ENCODE data around the gene C6orf62.

DNA sequence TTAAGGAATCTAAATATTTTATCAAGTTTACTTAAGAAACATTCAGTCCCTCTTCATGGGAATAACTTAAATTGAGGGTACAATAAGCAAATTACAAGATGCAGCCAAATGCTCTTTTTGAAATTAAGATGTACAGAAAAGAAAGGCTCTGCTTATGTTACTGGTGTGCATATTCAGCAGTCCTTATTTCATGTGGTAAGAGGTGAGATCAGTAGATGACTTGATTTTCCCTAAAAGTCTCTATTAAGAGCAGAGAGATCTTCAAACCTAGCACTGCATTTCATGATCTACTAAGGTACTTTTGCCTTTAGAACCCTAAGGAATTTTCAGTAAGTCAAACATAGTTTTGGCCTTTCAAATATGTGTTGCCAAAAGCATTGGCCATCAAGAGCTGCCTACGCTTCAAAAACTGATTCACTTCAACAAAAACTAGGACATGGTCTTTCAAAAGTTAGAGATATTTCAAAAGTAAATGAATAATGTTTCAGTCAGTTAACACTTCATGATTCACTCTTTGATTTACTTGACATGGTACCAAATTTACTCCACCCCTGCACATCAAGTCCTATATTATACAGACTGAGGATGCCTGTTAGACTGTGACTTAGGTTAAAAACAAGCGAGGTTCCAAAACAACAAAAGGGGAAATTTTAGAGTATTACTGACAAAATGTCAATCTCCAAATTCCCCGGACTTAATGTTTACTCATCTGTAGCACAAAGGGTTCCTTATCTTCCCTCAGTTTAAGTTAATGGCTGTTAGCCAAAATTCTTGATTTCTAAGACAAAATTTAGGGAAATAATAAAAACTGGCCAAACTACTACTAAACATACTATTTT lies 19.2 kb downstream of the C6orf62 start:
- TF ChIP-seq, protein P1, sequence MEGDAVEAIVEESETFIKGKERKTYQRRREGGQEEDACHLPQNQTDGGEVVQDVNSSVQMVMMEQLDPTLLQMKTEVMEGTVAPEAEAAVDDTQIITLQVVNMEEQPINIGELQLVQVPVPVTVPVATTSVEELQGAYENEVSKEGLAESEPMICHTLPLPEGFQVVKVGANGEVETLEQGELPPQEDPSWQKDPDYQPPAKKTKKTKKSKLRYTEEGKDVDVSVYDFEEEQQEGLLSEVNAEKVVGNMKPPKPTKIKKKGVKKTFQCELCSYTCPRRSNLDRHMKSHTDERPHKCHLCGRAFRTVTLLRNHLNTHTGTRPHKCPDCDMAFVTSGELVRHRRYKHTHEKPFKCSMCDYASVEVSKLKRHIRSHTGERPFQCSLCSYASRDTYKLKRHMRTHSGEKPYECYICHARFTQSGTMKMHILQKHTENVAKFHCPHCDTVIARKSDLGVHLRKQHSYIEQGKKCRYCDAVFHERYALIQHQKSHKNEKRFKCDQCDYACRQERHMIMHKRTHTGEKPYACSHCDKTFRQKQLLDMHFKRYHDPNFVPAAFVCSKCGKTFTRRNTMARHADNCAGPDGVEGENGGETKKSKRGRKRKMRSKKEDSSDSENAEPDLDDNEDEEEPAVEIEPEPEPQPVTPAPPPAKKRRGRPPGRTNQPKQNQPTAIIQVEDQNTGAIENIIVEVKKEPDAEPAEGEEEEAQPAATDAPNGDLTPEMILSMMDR (IDR thresholded peaks at IDR 0.05): no peak
- no peak for TF ChIP-seq POLR2A (IDR thresholded peaks at IDR 0.05)

All from thyroid gland (tissue), 4 donors.